Aorta (tissue), 5 donors: ENCODE measurements around the gene TGFB3. TPM values are rescaled to one million over a fixed set of nuclear protein-coding genes. Genes with fewer than 3 reads are reported as not detected.

Experiments used
- ATAC-seq: fragments of 200-7000 bp; cut with Tn5 transposase; one replicate; pipeline ENCODE4 v1.9.1; 2022; ENCODE audit warnings: moderate library complexity; ENCODE audit not compliant: low FRiP score
- DNase-seq, 2 donors: peaks; one replicate each; pipeline ENCODE4 v3.0.0-alpha.2; 2020
- H3K27ac ChIP-seq, 2 donors: one replicate each; pipeline ENCODE4 v1.5.1; 2013; ENCODE audit warnings: low read length in 2 of 2, mild to moderate bottlenecking in 2 of 2, moderate library complexity in 2 of 2, control low read depth in 1 of 2, inconsistent platforms in 1 of 2, low read depth in 1 of 2
- H3K27me3 ChIP-seq, 2 donors: one replicate each; pipeline ENCODE4 v1.6.1; 2013; ENCODE audit warnings: control low read depth in 1 of 2, low read length in 1 of 2, mild to moderate bottlenecking in 1 of 2, moderate library complexity in 1 of 2; ENCODE audit not compliant: insufficient read depth in 2 of 2, control insufficient read depth in 1 of 2
- H3K36me3 ChIP-seq, 2 donors: one replicate each; pipeline ENCODE4 v1.6.1; 2013; ENCODE audit warnings: control low read depth in 1 of 2, low read length in 1 of 2, mild to moderate bottlenecking in 1 of 2; ENCODE audit not compliant: insufficient read depth in 2 of 2, control insufficient read depth in 1 of 2
- H3K4me1 ChIP-seq, 2 donors: one replicate each; pipeline ENCODE4 v1.6.1; 2013; ENCODE audit warnings: low read length in 2 of 2, control low read depth in 1 of 2, mild to moderate bottlenecking in 1 of 2, moderate library complexity in 1 of 2; ENCODE audit not compliant: insufficient read depth in 2 of 2, control insufficient read depth in 1 of 2
- H3K4me3 ChIP-seq, 2 donors: one replicate each; pipeline ENCODE4 v1.5.1; 2013; ENCODE audit warnings: low read length in 2 of 2, control low read depth in 1 of 2, mild to moderate bottlenecking in 1 of 2
- H3K9me3 ChIP-seq: one replicate; pipeline ENCODE4 v1.6.1; 2013; ENCODE audit warnings: mild to moderate bottlenecking, low read length; ENCODE audit not compliant: control insufficient read depth
- WGBS, 2 donors: extraction: QIAGEN DNeasy Blood & Tissue Kit; methylation state at CpG; one replicate each; pipeline ENCODE4 v1.1.7; 2013; 5-methylcytosine and 5-hydroxymethylcytosine counted together
- intact Hi-C, 2 donors: fragments of 100-400 bp; cut with DNase I; formaldehyde crosslinking; loops; one replicate each; pipeline versions ENCODE4 v1.14.2 to v1.15.0; 2022
- long read RNA-seq, 2 donors: library from polyadenylated mRNA; unstranded; transcript quantifications; one replicate each; pipeline ENCODE4 v2.0.0, GENCODE V29; 2020 to 2021
- polyA plus RNA-seq, 2 donors: library from polyadenylated mRNA; stranded (reverse); fragments of 200-250 nt; gene quantifications; one replicate each; pipeline ENCODE4 v1.2.3, GENCODE V29; 2013
- total RNA-seq, 2 donors: library from RNA; stranded (reverse); fragmentation: NEBNext Ultra II Directional; extraction: Animal tissue kit (Norgen Biotek cat#: 25700); gene quantifications; one replicate each; pipeline ENCODE4 v1.2.1, GENCODE V29; 2021
- donor health status: healthy with polysubstance abuse.
- donor health status: Bipolar disorder and iron deficiency.
- donor health status: DM: no; HTN: no; CAD: no.
- donor health status: DM: no; HTN: no; CAD: no.
- donor health status: DM: yes; HTN: yes; CAD: no.

Gene TGFB3
- total RNA-seq (100 to 1,000 TPM; 134 to 405 TPM), polyA plus RNA-seq (10 to 100 TPM; 30.2 to 54.5 TPM)
- long read RNA-seq, donor 1, transcript TGFB3-201 (7 exons, 2,522 nt) = major isoform, 193 of 300 reads
- long read RNA-seq, donor 1, partial matches to known transcripts = 41 of 300 reads
- long read RNA-seq, donor 1, other reads (novel, unspliced or antisense) = 64 of 300 reads
- long read RNA-seq, donor 2, transcript TGFB3-201 (7 exons, 2,522 nt) = major isoform, 62 of 77 reads
- long read RNA-seq, donor 2, partial matches to known transcripts = 4 of 77 reads
- long read RNA-seq, donor 2, other reads (novel, unspliced or antisense) = 9 of 77 reads

GRCh38 chr14:75981426-75982265 lies at the start of gene TGFB3:
Gene TGFB3, minus strand, starts transcription at chr14:75981995. Its CDS starts 1,102 bp downstream, at chr14:75980893.
- ATAC-seq = peak; percentile 86
- Histone ChIP-seq H3K27ac (peak within 1 kb of the TSS; percentile 95 to 99), H3K36me3 (no peaks in the 10 kb centered on the region), H3K4me3 (peak within 1 kb of the TSS; percentile 84 to 92), H3K27me3 (no peaks in the 10 kb centered on the region), H3K4me1 (peaks cover 0 to 2% of the 10 kb centered on the region in 2 donors), H3K9me3 (no peaks in the 10 kb centered on the region)
- DNase-seq = peak; percentile 83 to 90
- 1% methylated on average over 26 of the region's 26 CpGs for WGBS, 2 donors
- intact Hi-C loops = loop anchor here (1.0 to 5.0 kb wide), 5 partner anchors 14 to 271 kb away; no protein-coding TSS in a partner anchor

DNA sequence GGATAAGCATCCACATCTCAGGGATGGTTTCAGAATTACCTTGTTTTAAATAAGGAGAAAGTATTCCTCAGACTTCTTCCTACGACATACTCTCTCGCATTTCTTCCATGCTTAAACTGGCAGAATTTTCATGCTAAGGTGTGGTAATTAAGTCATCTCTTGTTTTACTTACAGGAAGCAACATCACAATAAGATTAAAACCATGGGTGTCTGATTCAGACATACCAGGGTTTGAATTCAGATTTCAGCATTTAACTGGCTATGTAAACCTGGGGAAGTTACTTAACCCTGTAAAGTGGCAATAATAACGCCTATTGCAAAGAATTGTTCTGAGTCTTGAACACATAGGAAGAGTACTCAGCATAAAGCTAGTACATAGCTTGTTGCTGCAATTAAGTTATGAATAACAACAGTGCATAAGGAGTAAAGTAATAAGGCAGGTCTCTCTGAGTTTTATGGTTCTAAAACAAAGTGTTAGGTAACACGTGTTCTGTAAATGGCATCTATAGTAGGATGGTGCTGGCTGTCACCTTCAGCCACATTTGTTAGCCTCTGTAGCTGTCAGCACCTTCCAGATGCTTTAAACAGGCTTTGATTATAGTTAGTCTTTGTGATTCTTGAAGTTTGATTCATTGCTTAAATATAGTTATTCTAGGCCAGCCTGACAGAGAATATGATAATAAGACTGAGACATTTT lies 42.6 kb upstream of the TGFB3 start:
- intact Hi-C loops = no loop called here
- no peak for ATAC-seq
- Histone ChIP-seq H3K4me3 (no peak overlapping the region), H3K36me3 (peaks cover 0 to 5% of the 10 kb centered on the region in 2 donors), H3K27me3 (no peaks in the 10 kb centered on the region), H3K27ac (no peak overlapping the region), H3K9me3 (no peaks in the 10 kb centered on the region), H3K4me1 (no peaks in the 10 kb centered on the region)
- DNase-seq = no peak
- 74 to 83% methylated on average over 4 of the region's 4 CpGs for WGBS, 2 donors

GRCh38 chr14:76023757-76024156 lies 42.0 kb upstream of the TGFB3 start:
- Histone ChIP-seq H3K4me1 (no peaks in the 10 kb centered on the region), H3K9me3 (no peaks in the 10 kb centered on the region), H3K27me3 (no peaks in the 10 kb centered on the region), H3K4me3 (no peak overlapping the region), H3K36me3 (peaks cover 0 to 5% of the 10 kb centered on the region in 2 donors), H3K27ac (no peak overlapping the region)
- ATAC-seq (no peak), DNase-seq (no peak)
- intact Hi-C loops = no loop called here
- WGBS, 2 donors = 39% methylated on average over 1 of the region's 1 CpG

GRCh38 chr14:76022991-76023390 lies 41.2 kb upstream of the TGFB3 start:
- Histone ChIP-seq H3K27me3 (no peaks in the 10 kb centered on the region), H3K9me3 (no peaks in the 10 kb centered on the region), H3K27ac (no peak overlapping the region), H3K4me3 (no peak overlapping the region), H3K36me3 (peaks cover 0 to 5% of the 10 kb centered on the region in 2 donors), H3K4me1 (no peaks in the 10 kb centered on the region)
- intact Hi-C loops = no loop called here
- no peak for ATAC-seq
- no peak for DNase-seq
- 95 to 99% methylated on average over 2 of the region's 2 CpGs for WGBS, 2 donors

GRCh38 chr14:76019676-76020075 lies 37.9 kb upstream of the TGFB3 start:
- intact Hi-C loops = no loop called here
- Histone ChIP-seq H3K9me3 (no peaks in the 10 kb centered on the region), H3K27ac (no peak overlapping the region), H3K27me3 (no peaks in the 10 kb centered on the region), H3K4me3 (no peak overlapping the region), H3K4me1 (no peaks in the 10 kb centered on the region), H3K36me3 (peaks cover 0 to 5% of the 10 kb centered on the region in 2 donors)
- DNase-seq (no peak), ATAC-seq (no peak)
- 95 to 99% methylated on average over 2 of the region's 2 CpGs for WGBS, 2 donors

DNA sequence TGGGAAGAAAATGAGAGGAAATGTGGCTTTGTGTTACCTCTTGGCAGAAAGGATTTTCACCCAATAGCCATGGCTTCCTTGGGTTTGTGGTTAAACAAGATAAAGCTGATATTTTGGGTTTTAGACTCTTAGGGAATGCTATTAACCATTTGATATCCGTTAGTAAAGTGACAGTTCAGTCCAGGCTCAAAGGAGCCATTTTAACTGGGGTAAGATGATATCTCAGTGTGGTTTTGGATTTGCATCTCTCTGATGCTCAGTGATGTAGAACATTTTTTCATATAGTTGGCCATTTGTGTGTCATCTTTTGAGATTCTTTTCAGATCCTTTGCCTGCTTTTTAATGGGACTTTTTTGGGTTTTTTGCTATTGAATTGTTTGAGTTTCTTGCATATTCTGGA lies 33.9 kb upstream of the TGFB3 start:
- ATAC-seq (no peak), DNase-seq (no peak)
- H3K36me3 ChIP-seq = no peaks in the 10 kb centered on the region
- no peaks in the 10 kb centered on the region for H3K27me3 ChIP-seq
- no peaks in the 10 kb centered on the region for H3K9me3 ChIP-seq
- H3K4me3 ChIP-seq = no peak overlapping the region
- peaks cover 0 to 2% of the 10 kb centered on the region in 2 donors for H3K4me1 ChIP-seq
- peak overlapping the region in 1 of 2 donors; percentile 43 for H3K27ac ChIP-seq
- intact Hi-C loops = no loop called here
- 39 to 78% methylated on average over 1 of the region's 1 CpG for WGBS, 2 donors

GRCh38 chr14:76015191-76015590 lies 33.4 kb upstream of the TGFB3 start:
- Histone ChIP-seq H3K9me3 (no peaks in the 10 kb centered on the region), H3K27me3 (no peaks in the 10 kb centered on the region), H3K27ac (peak overlapping the region in 1 of 2 donors; percentile 32), H3K36me3 (no peaks in the 10 kb centered on the region), H3K4me3 (no peak overlapping the region), H3K4me1 (peaks cover 0 to 2% of the 10 kb centered on the region in 2 donors)
- intact Hi-C loops = no loop called here
- DNase-seq = no peak
- no peak for ATAC-seq
- 95% methylated on average over 1 of the region's 1 CpG for WGBS, 2 donors

DNA sequence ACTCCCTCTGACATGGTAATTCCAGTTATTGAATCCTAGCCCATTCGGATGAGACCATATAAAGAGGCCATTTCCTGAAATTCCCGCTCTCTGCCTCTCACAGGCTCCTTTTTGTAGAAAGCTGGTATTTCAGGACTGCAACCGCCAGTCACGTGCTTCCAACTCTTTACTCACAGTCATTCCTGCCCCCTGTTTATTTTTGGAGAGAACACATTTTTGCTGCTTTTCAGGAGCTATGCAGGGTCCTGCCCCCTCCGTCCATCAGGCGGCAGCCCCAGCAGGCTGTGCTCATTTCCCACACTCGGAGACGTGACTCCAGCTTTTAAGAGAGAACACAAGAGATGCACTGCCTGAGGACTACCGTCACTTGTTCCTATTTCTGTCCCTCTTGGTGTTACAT lies 30.6 kb upstream of the TGFB3 start:
- intact Hi-C loops = loop anchor here in 1 of 2 donors (5.0 kb wide), 1 partner anchor 35 kb away; no protein-coding TSS in a partner anchor
- H3K36me3 ChIP-seq = peaks cover 0 to under 1% of the 10 kb centered on the region in 2 donors
- peaks cover 0 to 2% of the 10 kb centered on the region in 2 donors for H3K4me1 ChIP-seq
- 7% methylated on average over 9 of the region's 9 CpGs for WGBS, 2 donors
- no peaks in the 10 kb centered on the region for H3K9me3 ChIP-seq
- H3K4me3 ChIP-seq = no peak overlapping the region
- no peaks in the 10 kb centered on the region for H3K27me3 ChIP-seq
- peak overlapping the region; percentile 96 to 100 for H3K27ac ChIP-seq
- DNase-seq = peak; percentile 80 to 88
- ATAC-seq = peak; percentile 89
